Neural cell (in vitro differentiated cells): ENCODE results near the gene PLA2G4B. TPM values are rescaled to one million over a fixed set of nuclear protein-coding genes. Genes with fewer than 3 reads are reported as not detected.

ENCODE experiments used
- H2AFZ ChIP-seq: fragments of 200-600, 300-800 bp; sonication (generic), shearing (Covaris generic); 2 replicates; pipeline ENCODE4 v1.6.0; 2014; ENCODE audit warnings: low read depth, mild to moderate bottlenecking, antibody characterized with exemption, low read length, moderate library complexity
- H3F3A ChIP-seq: fragments of 200-600 bp; shearing (Covaris generic); 2 replicates; pipeline ENCODE4 v1.6.1; 2016; ENCODE audit warnings: mild to moderate bottlenecking, moderate library complexity, mixed read lengths, antibody characterized with exemption, low read length; ENCODE audit not compliant: insufficient read depth, poor library complexity, severe bottlenecking
- H3K27ac ChIP-seq: fragments of 200-600, 300-800 bp; sonication (generic), shearing (Covaris generic); 2 replicates; pipeline ENCODE4 v1.5.1; 2014; ENCODE audit warnings: mild to moderate bottlenecking, low read length, moderate library complexity
- H3K27me3 ChIP-seq: fragments of 300-800, 200-600 bp; sonication (generic), shearing (Covaris generic); 2 replicates; pipeline ENCODE4 v1.6.0; 2014; ENCODE audit warnings: mild to moderate bottlenecking, low read depth, low read length, moderate library complexity; ENCODE audit not compliant: insufficient read depth
- H3K36me3 ChIP-seq: fragments of 300-800, 200-600 bp; sonication (generic), shearing (Covaris generic); 2 replicates; pipeline ENCODE4 v1.5.1; 2014; ENCODE audit warnings: mild to moderate bottlenecking, antibody characterized with exemption, low read length, moderate library complexity; ENCODE audit not compliant: insufficient read depth
- H3K4me2 ChIP-seq: fragments of 300-800, 200-600 bp; sonication (generic), shearing (Covaris generic); 2 replicates; pipeline ENCODE4 v1.6.0; 2014; ENCODE audit warnings: mild to moderate bottlenecking, low read length
- H3K4me3 ChIP-seq: fragments of 300-800, 200-600 bp; sonication (generic), shearing (Covaris generic); 2 replicates; pipeline ENCODE4 v1.5.1; 2014; ENCODE audit warnings: mild to moderate bottlenecking, low read length, moderate library complexity
- H3K79me2 ChIP-seq: fragments of 200-600 bp; shearing (Covaris generic); replicated peaks from 2 replicates; pipeline ENCODE4 v1.6.0; 2014; ENCODE audit warnings: mild to moderate bottlenecking, low read length, moderate library complexity; ENCODE audit not compliant: insufficient read depth
- H3K9ac ChIP-seq: fragments of 300-800, 200-600 bp; sonication (generic), shearing (Covaris generic); 2 replicates; pipeline ENCODE4 v1.6.1; 2016; ENCODE audit warnings: mild to moderate bottlenecking, low read length, mixed read lengths
- H3K9me2 ChIP-seq: fragments of 200-600 bp; shearing (Covaris generic); 2 replicates; pipeline ENCODE4 v1.6.1; 2016; ENCODE audit warnings: mild to moderate bottlenecking, low read length, mixed read lengths; ENCODE audit not compliant: insufficient read depth
- H3K9me3 ChIP-seq: fragments of 200-600, 300-800 bp; sonication (generic), shearing (Covaris generic); 2 replicates; pipeline ENCODE4 v1.6.1; 2016; ENCODE audit warnings: mild to moderate bottlenecking, mixed run types, low read length, moderate library complexity, mixed read lengths
- H4K20me1 ChIP-seq: fragments of 200-600 bp; shearing (Covaris generic); 2 replicates; pipeline ENCODE4 v1.6.1; 2016; ENCODE audit warnings: mild to moderate bottlenecking, mixed run types; ENCODE audit not compliant: insufficient read depth
- EP300 ChIP-seq: fragments of 450-650 bp; conservative IDR thresholded peaks from 2 replicates; pipeline ENCODE4 v1.6.1; 2014; ENCODE audit warnings: antibody characterized with exemption, mild to moderate bottlenecking, moderate library complexity; ENCODE audit not compliant: poor library complexity, severe bottlenecking
- EZH2 ChIP-seq: fragments of 200-600, 300-800 bp; shearing (Covaris generic), sonication (generic); IDR thresholded peaks from 2 replicates; pipeline ENCODE4 v1.6.1; 2014; ENCODE audit warnings: antibody characterized with exemption, low read length, borderline replicate concordance, mild to moderate bottlenecking; ENCODE audit not compliant: insufficient read depth, poor library complexity, severe bottlenecking
- MXI1 ChIP-seq: fragments of 450-650 bp; conservative IDR thresholded peaks from 2 replicates; pipeline ENCODE4 v1.6.1; 2014; ENCODE audit warnings: antibody characterized with exemption, mild to moderate bottlenecking; ENCODE audit not compliant: poor library complexity, severe bottlenecking
- POLR2AphosphoS5 ChIP-seq: IDR thresholded peaks from 2 replicates; pipeline ENCODE4 v1.6.1; 2012
- RAD21 ChIP-seq: fragments of 450-650 bp; conservative IDR thresholded peaks from 2 replicates; pipeline ENCODE4 v1.6.1; 2014; ENCODE audit warnings: antibody characterized with exemption, mild to moderate bottlenecking, moderate library complexity
- SMC3 ChIP-seq: fragments of 450-650 bp; conservative IDR thresholded peaks from 2 replicates; pipeline ENCODE4 v1.6.1; 2014; ENCODE audit warnings: antibody characterized with exemption, mild to moderate bottlenecking, moderate library complexity; ENCODE audit not compliant: poor library complexity
- TAF1 ChIP-seq: IDR thresholded peaks from 2 replicates; pipeline ENCODE4 v1.6.1; 2012; ENCODE audit warnings: low read depth
- polyA plus RNA-seq: library from polyadenylated mRNA; depleted of rRNA; stranded (reverse); fragments of >200 nt; gene quantifications from 2 replicates; pipeline ENCODE4 v1.2.3, GENCODE V29; 2014
- TF ChIP-seq, protein P1 (sequence below): fragments of 450-650 bp; IDR thresholded peaks from 2 replicates; pipeline ENCODE4 v1.5.1; 2014; ENCODE audit warnings: antibody characterized with exemption, mild to moderate bottlenecking, moderate library complexity; ENCODE audit not compliant: poor library complexity, severe bottlenecking
- TF ChIP-seq, protein P2 (sequence below): IDR thresholded peaks from 2 replicates; pipeline ENCODE4 v1.6.1; 2012; ENCODE audit warnings: borderline replicate concordance

Gene PLA2G4B
- polyA plus RNA-seq, 1 donor from 2014 or later: 11.3 TPM

DNA sequence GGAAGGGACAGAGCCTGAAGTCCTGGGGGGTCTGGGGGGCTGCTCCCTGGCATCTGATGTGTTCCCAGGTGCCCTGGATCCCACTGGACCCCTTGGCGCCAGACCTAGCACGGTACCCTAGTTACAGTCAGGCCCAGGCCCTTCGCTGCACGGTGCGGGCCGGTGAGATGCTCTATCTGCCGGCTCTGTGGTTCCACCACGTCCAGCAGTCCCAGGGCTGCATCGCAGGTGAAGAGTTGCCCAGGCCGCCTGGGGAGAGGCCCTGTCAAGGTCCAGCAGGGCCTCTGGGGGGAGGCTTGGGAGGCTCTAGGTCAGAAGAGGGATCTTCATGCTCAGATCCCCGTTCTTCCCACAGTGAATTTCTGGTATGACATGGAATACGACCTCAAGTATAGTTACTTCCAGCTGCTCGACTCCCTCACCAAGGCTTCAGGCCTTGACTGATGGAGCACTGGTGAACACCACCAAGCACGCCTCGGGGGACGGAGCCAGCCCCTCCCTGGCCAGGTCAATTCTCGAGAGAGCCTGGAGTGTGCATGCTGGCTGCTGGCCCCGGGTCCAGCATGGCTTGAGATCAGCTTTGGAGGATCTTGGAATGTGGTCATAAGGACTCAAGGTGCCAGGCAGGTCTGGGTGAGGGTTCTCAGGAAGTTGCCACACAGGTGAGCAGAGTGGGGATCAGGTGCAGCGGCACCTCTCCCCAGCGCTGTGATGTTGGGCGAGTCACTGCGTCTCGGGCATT lies 1.8 kb upstream of the PLA2G4B start:
- Histone ChIP-seq H3K27me3 (no peaks in the 10 kb centered on the region), H3K79me2 (no peaks in the 10 kb centered on the region), H4K20me1 (no peaks in the 10 kb centered on the region), H3K27ac (no peak overlapping the region), H3K4me3 (no peak overlapping the region), H2AFZ (no peak overlapping the region), H3F3A (no peaks in the 10 kb centered on the region), H3K9ac (no peak overlapping the region), H3K36me3 (no peaks in the 10 kb centered on the region), H3K4me2 (no peak overlapping the region), H3K9me2 (no peaks in the 10 kb centered on the region), H3K9me3 (no peaks in the 10 kb centered on the region)
- TF ChIP-seq POLR2AphosphoS5: no peak
- no peak for TF ChIP-seq TAF1
- TF ChIP-seq, protein P1, sequence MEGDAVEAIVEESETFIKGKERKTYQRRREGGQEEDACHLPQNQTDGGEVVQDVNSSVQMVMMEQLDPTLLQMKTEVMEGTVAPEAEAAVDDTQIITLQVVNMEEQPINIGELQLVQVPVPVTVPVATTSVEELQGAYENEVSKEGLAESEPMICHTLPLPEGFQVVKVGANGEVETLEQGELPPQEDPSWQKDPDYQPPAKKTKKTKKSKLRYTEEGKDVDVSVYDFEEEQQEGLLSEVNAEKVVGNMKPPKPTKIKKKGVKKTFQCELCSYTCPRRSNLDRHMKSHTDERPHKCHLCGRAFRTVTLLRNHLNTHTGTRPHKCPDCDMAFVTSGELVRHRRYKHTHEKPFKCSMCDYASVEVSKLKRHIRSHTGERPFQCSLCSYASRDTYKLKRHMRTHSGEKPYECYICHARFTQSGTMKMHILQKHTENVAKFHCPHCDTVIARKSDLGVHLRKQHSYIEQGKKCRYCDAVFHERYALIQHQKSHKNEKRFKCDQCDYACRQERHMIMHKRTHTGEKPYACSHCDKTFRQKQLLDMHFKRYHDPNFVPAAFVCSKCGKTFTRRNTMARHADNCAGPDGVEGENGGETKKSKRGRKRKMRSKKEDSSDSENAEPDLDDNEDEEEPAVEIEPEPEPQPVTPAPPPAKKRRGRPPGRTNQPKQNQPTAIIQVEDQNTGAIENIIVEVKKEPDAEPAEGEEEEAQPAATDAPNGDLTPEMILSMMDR: no peak
- TF ChIP-seq EP300: no peak
- TF ChIP-seq, protein P2, sequence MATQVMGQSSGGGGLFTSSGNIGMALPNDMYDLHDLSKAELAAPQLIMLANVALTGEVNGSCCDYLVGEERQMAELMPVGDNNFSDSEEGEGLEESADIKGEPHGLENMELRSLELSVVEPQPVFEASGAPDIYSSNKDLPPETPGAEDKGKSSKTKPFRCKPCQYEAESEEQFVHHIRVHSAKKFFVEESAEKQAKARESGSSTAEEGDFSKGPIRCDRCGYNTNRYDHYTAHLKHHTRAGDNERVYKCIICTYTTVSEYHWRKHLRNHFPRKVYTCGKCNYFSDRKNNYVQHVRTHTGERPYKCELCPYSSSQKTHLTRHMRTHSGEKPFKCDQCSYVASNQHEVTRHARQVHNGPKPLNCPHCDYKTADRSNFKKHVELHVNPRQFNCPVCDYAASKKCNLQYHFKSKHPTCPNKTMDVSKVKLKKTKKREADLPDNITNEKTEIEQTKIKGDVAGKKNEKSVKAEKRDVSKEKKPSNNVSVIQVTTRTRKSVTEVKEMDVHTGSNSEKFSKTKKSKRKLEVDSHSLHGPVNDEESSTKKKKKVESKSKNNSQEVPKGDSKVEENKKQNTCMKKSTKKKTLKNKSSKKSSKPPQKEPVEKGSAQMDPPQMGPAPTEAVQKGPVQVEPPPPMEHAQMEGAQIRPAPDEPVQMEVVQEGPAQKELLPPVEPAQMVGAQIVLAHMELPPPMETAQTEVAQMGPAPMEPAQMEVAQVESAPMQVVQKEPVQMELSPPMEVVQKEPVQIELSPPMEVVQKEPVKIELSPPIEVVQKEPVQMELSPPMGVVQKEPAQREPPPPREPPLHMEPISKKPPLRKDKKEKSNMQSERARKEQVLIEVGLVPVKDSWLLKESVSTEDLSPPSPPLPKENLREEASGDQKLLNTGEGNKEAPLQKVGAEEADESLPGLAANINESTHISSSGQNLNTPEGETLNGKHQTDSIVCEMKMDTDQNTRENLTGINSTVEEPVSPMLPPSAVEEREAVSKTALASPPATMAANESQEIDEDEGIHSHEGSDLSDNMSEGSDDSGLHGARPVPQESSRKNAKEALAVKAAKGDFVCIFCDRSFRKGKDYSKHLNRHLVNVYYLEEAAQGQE: no peak
- no peak for TF ChIP-seq EZH2
- TF ChIP-seq MXI1: no peak
- no peak for TF ChIP-seq RAD21
- no peak for TF ChIP-seq SMC3

DNA sequence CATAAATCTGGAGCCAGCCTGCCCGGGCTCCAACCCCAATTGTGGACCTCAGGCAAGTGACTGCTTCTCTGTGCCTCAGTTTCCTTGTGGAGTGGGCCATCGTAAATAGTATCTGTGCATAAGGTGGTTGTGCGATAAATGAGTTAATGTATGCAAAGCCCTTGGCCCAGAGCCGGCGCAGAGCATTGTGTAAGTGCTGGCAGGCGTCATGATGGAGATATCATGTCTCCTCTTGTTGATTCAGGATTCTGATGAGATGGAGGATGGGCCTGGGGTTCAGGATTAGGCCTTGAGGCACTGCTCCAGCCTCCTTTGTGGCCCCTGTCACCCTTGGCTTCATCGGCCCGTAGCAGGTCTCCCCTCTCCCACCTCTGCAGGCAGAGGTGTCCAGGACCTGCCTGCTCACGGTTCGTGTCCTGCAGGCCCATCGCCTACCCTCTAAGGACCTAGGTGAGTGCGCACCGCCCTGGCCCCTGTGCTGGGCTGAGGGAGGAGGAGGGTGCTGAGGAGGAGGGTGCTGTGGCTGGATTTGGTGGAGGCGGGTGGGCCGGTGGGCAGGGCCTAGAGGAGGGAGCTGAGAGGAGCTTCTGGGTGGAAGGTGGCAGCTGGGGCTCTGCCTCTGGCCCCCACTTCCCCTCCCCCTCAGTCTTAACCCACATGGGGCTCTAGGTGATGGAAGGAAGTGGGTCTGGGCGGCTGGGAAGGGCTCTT lies 1.3 kb downstream of the PLA2G4B start:
- no peaks in the 10 kb centered on the region for H3K36me3 ChIP-seq
- no peaks in the 10 kb centered on the region for H3F3A ChIP-seq
- H3K9ac ChIP-seq: no peak overlapping the region
- no peak overlapping the region for H3K27ac ChIP-seq
- no peak overlapping the region for H2AFZ ChIP-seq
- H3K4me2 ChIP-seq: no peak overlapping the region
- H3K4me3 ChIP-seq: no peak overlapping the region
- TF ChIP-seq TAF1 (no peak), SMC3 (no peak), EP300 (no peak), EZH2 (no peak), MXI1 (no peak), POLR2AphosphoS5 (no peak), RAD21 (no peak)
- TF ChIP-seq, protein P2: no peak
- TF ChIP-seq, protein P1: no peak
- H3K9me3 ChIP-seq: no peaks in the 10 kb centered on the region
- no peaks in the 10 kb centered on the region for H3K27me3 ChIP-seq
- no peaks in the 10 kb centered on the region for H4K20me1 ChIP-seq
- H3K79me2 ChIP-seq: no peaks in the 10 kb centered on the region
- H3K9me2 ChIP-seq: no peaks in the 10 kb centered on the region
